Tibial nerve (tissue), 4 donors: ENCODE results near the gene TTC38.

Experiments used
- CTCF ChIP-seq, 5 experiments: fragments of 200-600 bp in 3 of 5; fragments of 450-650 bp in 2 of 5; sonication (generic) in 3 of 5; IDR thresholded peaks; one replicate each; pipeline ENCODE4 v1.5.1; 2016 to 2019; ENCODE audit warnings: antibody characterized with exemption in 5 of 5, mild to moderate bottlenecking in 3 of 5, moderate library complexity in 2 of 5
- EP300 ChIP-seq, 2 donors: sonication (generic); formaldehyde crosslinking; IDR thresholded peaks; one replicate each; pipeline ENCODE4 v1.6.1; 2017; ENCODE audit warnings: antibody characterized with exemption in 2 of 2, mild to moderate bottlenecking in 1 of 2
- POLR2A ChIP-seq, 2 donors: fragments of 450-650 bp; IDR thresholded peaks; one replicate each; pipeline ENCODE4 v1.6.1; 2017; ENCODE audit warnings: antibody characterized with exemption in 2 of 2, mild to moderate bottlenecking in 2 of 2, moderate library complexity in 2 of 2

GRCh38 chr22:46225631-46226030 is 42.2 kb upstream of the TTC38 start:
- TF ChIP-seq CTCF (IDR thresholded peaks at IDR 0.05) (no peak), POLR2A (IDR thresholded peaks at IDR 0.05) (no peak), EP300 (IDR thresholded peaks at IDR 0.05) (no peak)
